Astrocyte of the cerebellum (primary cell): ENCODE results near the gene YPEL5.
A peak's percentile ranks its signal among the peaks of the same experiment; 100 is the strongest.

Source experiments
- DNase-seq: peaks from one replicate; pipeline ENCODE4 v3.0.0-alpha.2; 2011; ENCODE audit warnings: low read depth
- H3K4me3 ChIP-seq: 2 replicates; pipeline ENCODE4 v1.5.1; 2011; ENCODE audit warnings: mild to moderate bottlenecking, low read depth, low read length, moderate library complexity
- in situ Hi-C: cut with HindIII; loops from 2 replicates; pipeline ENCODE4 v1.10.0; 2017; ENCODE audit warnings: low sequenced_read_pairs
- TF ChIP-seq, protein P1 (sequence below): IDR thresholded peaks from 2 replicates; pipeline ENCODE4 v1.5.1; 2012; ENCODE audit warnings: low read length, low read depth, moderate library complexity, mild to moderate bottlenecking; ENCODE audit errors: missing control alignments

YPEL5 gene

DNA sequence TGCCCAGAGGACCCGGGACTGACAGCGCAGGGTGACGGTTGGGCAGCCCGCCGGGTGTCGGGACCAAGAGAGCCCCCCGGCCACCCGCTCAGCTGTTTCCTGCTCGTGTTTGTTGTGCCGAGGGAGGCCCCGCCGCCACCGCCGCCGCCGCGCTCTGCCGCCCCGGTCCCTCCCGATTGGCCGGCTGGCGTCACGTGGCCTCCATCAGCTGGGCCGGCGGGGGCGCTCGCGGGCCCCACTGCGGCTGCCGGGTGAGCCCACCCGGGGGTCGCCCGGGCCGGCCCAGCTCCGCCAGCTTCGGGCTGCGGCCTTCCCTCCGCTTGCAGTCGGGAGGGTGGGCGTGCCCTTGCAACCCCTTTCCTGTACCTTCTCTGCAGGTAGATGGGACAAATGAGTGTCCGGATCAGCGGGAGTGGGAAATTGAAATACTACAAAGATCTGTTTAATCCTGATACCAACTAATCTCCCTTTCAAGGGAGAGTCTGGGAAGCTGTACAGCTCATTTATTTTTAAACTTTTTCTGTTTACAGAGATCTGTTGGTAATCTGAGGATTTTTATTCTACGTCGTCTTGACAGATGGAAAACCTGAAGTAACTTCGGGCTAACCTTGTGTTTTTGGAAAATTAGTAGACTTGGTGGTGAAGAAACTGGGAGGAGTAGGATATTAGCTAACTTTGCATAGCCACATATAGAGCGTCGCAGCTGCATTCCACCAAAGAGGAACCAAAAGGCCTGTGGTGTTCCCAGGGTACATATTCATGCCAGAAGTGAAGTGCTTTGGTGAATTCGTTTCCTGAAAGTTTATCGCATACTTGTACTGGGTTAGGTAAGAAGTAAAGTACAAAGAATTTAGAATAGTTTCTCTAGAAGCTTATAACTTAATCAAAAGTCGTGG lies 1.2 kb downstream of the YPEL5 start:
- DNase-seq, result peak; percentile 24
- TF ChIP-seq, protein P1, sequence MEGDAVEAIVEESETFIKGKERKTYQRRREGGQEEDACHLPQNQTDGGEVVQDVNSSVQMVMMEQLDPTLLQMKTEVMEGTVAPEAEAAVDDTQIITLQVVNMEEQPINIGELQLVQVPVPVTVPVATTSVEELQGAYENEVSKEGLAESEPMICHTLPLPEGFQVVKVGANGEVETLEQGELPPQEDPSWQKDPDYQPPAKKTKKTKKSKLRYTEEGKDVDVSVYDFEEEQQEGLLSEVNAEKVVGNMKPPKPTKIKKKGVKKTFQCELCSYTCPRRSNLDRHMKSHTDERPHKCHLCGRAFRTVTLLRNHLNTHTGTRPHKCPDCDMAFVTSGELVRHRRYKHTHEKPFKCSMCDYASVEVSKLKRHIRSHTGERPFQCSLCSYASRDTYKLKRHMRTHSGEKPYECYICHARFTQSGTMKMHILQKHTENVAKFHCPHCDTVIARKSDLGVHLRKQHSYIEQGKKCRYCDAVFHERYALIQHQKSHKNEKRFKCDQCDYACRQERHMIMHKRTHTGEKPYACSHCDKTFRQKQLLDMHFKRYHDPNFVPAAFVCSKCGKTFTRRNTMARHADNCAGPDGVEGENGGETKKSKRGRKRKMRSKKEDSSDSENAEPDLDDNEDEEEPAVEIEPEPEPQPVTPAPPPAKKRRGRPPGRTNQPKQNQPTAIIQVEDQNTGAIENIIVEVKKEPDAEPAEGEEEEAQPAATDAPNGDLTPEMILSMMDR, result peak; percentile 19
- peak overlapping the region; percentile 90 for H3K4me3 ChIP-seq
- in situ Hi-C loops, result no loop called here

DNA sequence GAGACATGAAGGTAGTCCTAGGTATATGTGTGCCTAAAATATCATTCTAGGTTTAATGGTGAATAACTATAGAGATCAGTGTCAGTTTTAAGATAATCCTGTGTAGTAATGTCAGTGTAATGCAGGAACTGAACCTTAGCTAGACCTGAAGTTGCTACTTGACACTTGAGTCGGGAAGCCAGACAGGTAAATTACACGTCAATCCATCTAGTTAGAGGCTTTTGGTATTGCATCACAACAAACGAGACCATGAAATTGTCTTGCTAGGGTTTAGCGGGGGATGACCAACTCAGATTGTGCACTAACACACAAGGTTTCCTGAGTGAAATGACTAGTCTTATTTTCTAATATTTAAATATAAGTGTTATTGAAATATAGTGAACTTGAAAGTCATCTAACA lies 2.0 kb downstream of the YPEL5 start:
- in situ Hi-C loops, result no loop called here
- TF ChIP-seq, protein P1, result no peak
- no peak overlapping the region for H3K4me3 ChIP-seq
- DNase-seq, result no peak

GRCh38 chr2:30149513-30149912 lies 2.7 kb downstream of the YPEL5 start:
- no peak for DNase-seq
- no peak overlapping the region for H3K4me3 ChIP-seq
- in situ Hi-C loops, result no loop called here
- TF ChIP-seq, protein P1, result no peak

DNA sequence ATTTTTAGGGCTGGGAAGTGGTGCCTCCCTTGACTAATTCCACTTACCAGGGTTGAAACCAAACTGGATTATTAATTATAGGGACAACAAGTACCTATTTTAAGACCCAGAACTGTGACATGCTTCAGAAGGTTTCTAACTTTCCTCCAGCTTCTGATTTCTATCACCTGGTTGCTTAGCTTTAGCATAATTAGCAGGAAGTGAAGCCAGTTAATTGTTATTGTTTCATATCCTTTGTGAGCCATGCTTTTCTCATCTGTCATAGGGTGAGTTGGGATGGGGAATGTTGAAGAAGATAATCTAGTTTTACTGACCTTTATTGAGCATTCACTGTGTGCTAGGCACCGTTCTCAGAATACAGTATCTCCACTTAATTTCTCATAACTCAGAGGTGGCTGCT lies 3.2 kb downstream of the YPEL5 start:
- no peak overlapping the region for H3K4me3 ChIP-seq
- DNase-seq, result no peak
- TF ChIP-seq, protein P1, result no peak
- in situ Hi-C loops, result no loop called here

DNA sequence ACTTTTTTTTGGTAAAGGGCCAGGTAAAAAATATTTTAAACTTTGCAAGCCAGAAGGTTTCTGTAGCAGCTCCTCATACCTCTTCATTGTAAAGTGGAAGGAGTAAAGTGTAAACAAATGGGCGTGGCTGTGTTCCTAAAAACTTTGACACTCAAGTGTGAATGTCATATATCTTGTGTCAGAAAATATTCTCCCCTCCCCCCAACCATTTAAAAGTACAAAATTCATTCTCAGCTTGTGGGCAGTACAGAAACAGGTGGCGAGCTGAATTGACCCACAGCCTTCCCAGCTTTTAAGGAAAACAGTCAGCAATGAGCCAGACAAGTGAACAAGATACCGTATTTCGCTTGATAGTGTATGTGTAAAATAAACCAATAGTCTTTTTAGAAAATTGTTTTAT lies 4.0 kb downstream of the YPEL5 start:
- H3K4me3 ChIP-seq, result no peak overlapping the region
- in situ Hi-C loops, result no loop called here
- DNase-seq, result no peak
- TF ChIP-seq, protein P1, result no peak

- TF ChIP-seq, protein P1, result no peak
- no peak overlapping the region for H3K4me3 ChIP-seq
- no peak for DNase-seq
- in situ Hi-C loops, result no loop called here
Measured at GRCh38 chr2:30152385-30152784, 5.6 kb downstream of the YPEL5 start.
